Measurements from ENCODE around the gene EPB41.

The EPB41 gene

GRCh38 chr1:28887835-28888682, 26.3 kb upstream of the EPB41 start:
- H3K18ac ChIP-seq (ENCODE audit: low read length) = no peak overlapping the region
- H3K36me3 ChIP-seq (ENCODE audit: control insufficient read depth, insufficient read depth, low read length) = no peaks in the 10 kb centered on the region

GRCh38 chr1:28888915-28889314, 25.5 kb upstream of the EPB41 start:
- no CpG with 5 or more reads among the region's 7 CpGs for WGBS (ENCODE audit: extremely low coverage, insufficient coverage, low lambda C conversion rate)
- no peak overlapping the region for H3K4me2 ChIP-seq (ENCODE audit: low read length)
- no peaks in the 10 kb centered on the region for H3K27me3 ChIP-seq (ENCODE audit: insufficient read depth, low read length, poor library complexity)
- H4K8ac ChIP-seq (ENCODE audit: low read depth, low read length) = no peak overlapping the region
- H3K4me1 ChIP-seq (ENCODE audit: control insufficient read depth, low read depth, low read length) = peaks cover 9% of the 10 kb centered on the region
- no peak overlapping the region for H3K4me3 ChIP-seq (ENCODE audit: low read length)
- no peak overlapping the region for H3K4ac ChIP-seq (ENCODE audit: low read depth, low read length)
- H2BK120ac ChIP-seq (ENCODE audit: low read depth, low read length) = no peak overlapping the region
- no peak overlapping the region for H2AK5ac ChIP-seq (ENCODE audit: low read length)
- H3K9ac ChIP-seq (ENCODE audit: low read length) = no peak overlapping the region
- H3K36me3 ChIP-seq (ENCODE audit: control insufficient read depth, insufficient read depth, low read length) = no peaks in the 10 kb centered on the region
- no peak overlapping the region for H2BK15ac ChIP-seq (replicated peaks; ENCODE audit: low read depth)
- H3K79me1 ChIP-seq (ENCODE audit: low read length) = no peaks in the 10 kb centered on the region
- H3K23ac ChIP-seq (ENCODE audit: low read length) = no peak overlapping the region
- H3K18ac ChIP-seq (ENCODE audit: low read length) = no peak overlapping the region
- no peak overlapping the region for H3K56ac ChIP-seq (ENCODE audit: low read length)
- no peak overlapping the region for H2BK5ac ChIP-seq (ENCODE audit: low read length)
- H3K79me2 ChIP-seq (ENCODE audit: control insufficient read depth, insufficient read depth, low read length) = no peaks in the 10 kb centered on the region
- DNase-seq = no peak
- no peak overlapping the region for H3K27ac ChIP-seq (ENCODE audit: low read depth, low read length)
- no peak overlapping the region for H4K5ac ChIP-seq (ENCODE audit: low read length)

More at GRCh38 chr1:28887835-28888682, 26.3 kb upstream of the EPB41 start:
- no CpG with 5 or more reads among the region's 24 CpGs for WGBS (ENCODE audit: extremely low coverage, insufficient coverage, low lambda C conversion rate)
- Histone ChIP-seq H2BK120ac (ENCODE audit: low read depth, low read length) (no peak overlapping the region), H3K79me2 (ENCODE audit: control insufficient read depth, insufficient read depth, low read length) (no peaks in the 10 kb centered on the region), H3K4me3 (ENCODE audit: low read length) (peak overlapping the region; percentile 64), H4K5ac (ENCODE audit: low read length) (no peak overlapping the region), H3K4me1 (ENCODE audit: control insufficient read depth, low read depth, low read length) (peaks cover 13% of the 10 kb centered on the region), H3K4me2 (ENCODE audit: low read length) (peak overlapping the region; percentile 47), H3K27me3 (ENCODE audit: insufficient read depth, low read length, poor library complexity) (no peaks in the 10 kb centered on the region), H2BK15ac (replicated peaks; ENCODE audit: low read depth) (no peak overlapping the region), H3K79me1 (ENCODE audit: low read length) (no peaks in the 10 kb centered on the region), H3K23ac (ENCODE audit: low read length) (no peak overlapping the region), H3K9ac (ENCODE audit: low read length) (peak overlapping the region; percentile 62), H2BK5ac (ENCODE audit: low read length) (no peak overlapping the region), H2AK5ac (ENCODE audit: low read length) (no peak overlapping the region), H4K8ac (ENCODE audit: low read depth, low read length) (no peak overlapping the region), H3K4ac (ENCODE audit: low read depth, low read length) (no peak overlapping the region), H3K27ac (ENCODE audit: low read depth, low read length) (no peak overlapping the region), H3K56ac (ENCODE audit: low read length) (peak overlapping the region; percentile 75)
- peak; percentile 78 for DNase-seq

- no peaks in the 10 kb centered on the region for H3K27me3 ChIP-seq (ENCODE audit: insufficient read depth, low read length, poor library complexity)
- DNase-seq = no peak
- H3K23ac ChIP-seq (ENCODE audit: low read length) = no peak overlapping the region
- H3K79me1 ChIP-seq (ENCODE audit: low read length) = no peaks in the 10 kb centered on the region
- H3K36me3 ChIP-seq (ENCODE audit: control insufficient read depth, insufficient read depth, low read length) = no peaks in the 10 kb centered on the region
- no peak overlapping the region for H3K4me2 ChIP-seq (ENCODE audit: low read length)
- H2BK5ac ChIP-seq (ENCODE audit: low read length) = no peak overlapping the region
- no peak overlapping the region for H3K56ac ChIP-seq (ENCODE audit: low read length)
- H2BK120ac ChIP-seq (ENCODE audit: low read depth, low read length) = no peak overlapping the region
- H3K4me1 ChIP-seq (ENCODE audit: control insufficient read depth, low read depth, low read length) = peaks cover 9% of the 10 kb centered on the region
- no peak overlapping the region for H3K4me3 ChIP-seq (ENCODE audit: low read length)
- H3K4ac ChIP-seq (ENCODE audit: low read depth, low read length) = no peak overlapping the region
- no peak overlapping the region for H4K5ac ChIP-seq (ENCODE audit: low read length)
- no peak overlapping the region for H4K8ac ChIP-seq (ENCODE audit: low read depth, low read length)
- no peak overlapping the region for H2BK15ac ChIP-seq (replicated peaks; ENCODE audit: low read depth)
- no CpG with 5 or more reads among the region's 5 CpGs for WGBS (ENCODE audit: extremely low coverage, insufficient coverage, low lambda C conversion rate)
- no peak overlapping the region for H3K18ac ChIP-seq (ENCODE audit: low read length)
- H2AK5ac ChIP-seq (ENCODE audit: low read length) = no peak overlapping the region
- H3K27ac ChIP-seq (ENCODE audit: low read depth, low read length) = no peak overlapping the region
- H3K9ac ChIP-seq (ENCODE audit: low read length) = no peak overlapping the region
- no peaks in the 10 kb centered on the region for H3K79me2 ChIP-seq (ENCODE audit: control insufficient read depth, insufficient read depth, low read length)
Observed at GRCh38 chr1:28889357-28889756, 25.0 kb upstream of the EPB41 start.

- Histone ChIP-seq H3K9ac (ENCODE audit: low read length) (no peak overlapping the region), H3K18ac (ENCODE audit: low read length) (no peak overlapping the region), H3K36me3 (ENCODE audit: control insufficient read depth, insufficient read depth, low read length) (no peaks in the 10 kb centered on the region), H3K27me3 (ENCODE audit: insufficient read depth, low read length, poor library complexity) (no peaks in the 10 kb centered on the region), H3K4me1 (ENCODE audit: control insufficient read depth, low read depth, low read length) (peaks cover 3% of the 10 kb centered on the region), H2BK15ac (replicated peaks; ENCODE audit: low read depth) (no peak overlapping the region), H2AK5ac (ENCODE audit: low read length) (no peak overlapping the region), H4K8ac (ENCODE audit: low read depth, low read length) (no peak overlapping the region), H3K79me1 (ENCODE audit: low read length) (no peaks in the 10 kb centered on the region), H3K4me3 (ENCODE audit: low read length) (no peak overlapping the region), H2BK5ac (ENCODE audit: low read length) (no peak overlapping the region), H2BK120ac (ENCODE audit: low read depth, low read length) (no peak overlapping the region), H3K56ac (ENCODE audit: low read length) (no peak overlapping the region), H3K79me2 (ENCODE audit: control insufficient read depth, insufficient read depth, low read length) (no peaks in the 10 kb centered on the region), H3K27ac (ENCODE audit: low read depth, low read length) (no peak overlapping the region), H4K5ac (ENCODE audit: low read length) (no peak overlapping the region), H3K4me2 (ENCODE audit: low read length) (no peak overlapping the region), H3K4ac (ENCODE audit: low read depth, low read length) (no peak overlapping the region), H3K23ac (ENCODE audit: low read length) (no peak overlapping the region)
- no peak for DNase-seq
- WGBS (ENCODE audit: extremely low coverage, insufficient coverage, low lambda C conversion rate) = no CpG with 5 or more reads among the region's 8 CpGs
Observed at GRCh38 chr1:28890435-28890834, 23.9 kb upstream of the EPB41 start.

GRCh38 chr1:28890836-28891235, 23.5 kb upstream of the EPB41 start:
- Histone ChIP-seq H3K4ac (ENCODE audit: low read depth, low read length) (no peak overlapping the region), H3K79me2 (ENCODE audit: control insufficient read depth, insufficient read depth, low read length) (no peaks in the 10 kb centered on the region), H3K36me3 (ENCODE audit: control insufficient read depth, insufficient read depth, low read length) (no peaks in the 10 kb centered on the region), H3K4me3 (ENCODE audit: low read length) (no peak overlapping the region), H3K27ac (ENCODE audit: low read depth, low read length) (no peak overlapping the region), H2BK5ac (ENCODE audit: low read length) (no peak overlapping the region), H3K79me1 (ENCODE audit: low read length) (no peaks in the 10 kb centered on the region), H2AK5ac (ENCODE audit: low read length) (no peak overlapping the region), H3K27me3 (ENCODE audit: insufficient read depth, low read length, poor library complexity) (no peaks in the 10 kb centered on the region), H2BK120ac (ENCODE audit: low read depth, low read length) (no peak overlapping the region), H3K56ac (ENCODE audit: low read length) (no peak overlapping the region), H2BK15ac (replicated peaks; ENCODE audit: low read depth) (no peak overlapping the region), H4K8ac (ENCODE audit: low read depth, low read length) (no peak overlapping the region), H3K4me1 (ENCODE audit: control insufficient read depth, low read depth, low read length) (peaks cover 3% of the 10 kb centered on the region), H3K18ac (ENCODE audit: low read length) (no peak overlapping the region), H3K23ac (ENCODE audit: low read length) (no peak overlapping the region), H4K5ac (ENCODE audit: low read length) (no peak overlapping the region), H3K9ac (ENCODE audit: low read length) (no peak overlapping the region), H3K4me2 (ENCODE audit: low read length) (no peak overlapping the region)
- DNase-seq = no peak
- no CpG with 5 or more reads among the region's 2 CpGs for WGBS (ENCODE audit: extremely low coverage, insufficient coverage, low lambda C conversion rate)

- no peaks in the 10 kb centered on the region for H3K27me3 ChIP-seq (ENCODE audit: insufficient read depth, low read length, poor library complexity)
- DNase-seq = no peak
Observed at GRCh38 chr1:28891256-28891655, 23.1 kb upstream of the EPB41 start.

More at GRCh38 chr1:28891256-28891655, 23.1 kb upstream of the EPB41 start:
- H3K56ac ChIP-seq (ENCODE audit: low read length) = no peak overlapping the region
- no peak overlapping the region for H3K27ac ChIP-seq (ENCODE audit: low read depth, low read length)
- no peaks in the 10 kb centered on the region for H3K36me3 ChIP-seq (ENCODE audit: control insufficient read depth, insufficient read depth, low read length)
- H2AK5ac ChIP-seq (ENCODE audit: low read length) = no peak overlapping the region
- H3K4me2 ChIP-seq (ENCODE audit: low read length) = no peak overlapping the region
- no peak overlapping the region for H3K4ac ChIP-seq (ENCODE audit: low read depth, low read length)
- H3K23ac ChIP-seq (ENCODE audit: low read length) = no peak overlapping the region
- no peak overlapping the region for H3K9ac ChIP-seq (ENCODE audit: low read length)
- no peak overlapping the region for H3K18ac ChIP-seq (ENCODE audit: low read length)
- no peak overlapping the region for H3K4me3 ChIP-seq (ENCODE audit: low read length)
- no peaks in the 10 kb centered on the region for H3K79me1 ChIP-seq (ENCODE audit: low read length)
- H2BK5ac ChIP-seq (ENCODE audit: low read length) = no peak overlapping the region
- no CpG with 5 or more reads among the region's 2 CpGs for WGBS (ENCODE audit: extremely low coverage, insufficient coverage, low lambda C conversion rate)
- no peak overlapping the region for H2BK15ac ChIP-seq (replicated peaks; ENCODE audit: low read depth)
- H3K79me2 ChIP-seq (ENCODE audit: control insufficient read depth, insufficient read depth, low read length) = no peaks in the 10 kb centered on the region
- H2BK120ac ChIP-seq (ENCODE audit: low read depth, low read length) = no peak overlapping the region
- H4K5ac ChIP-seq (ENCODE audit: low read length) = no peak overlapping the region
- no peak overlapping the region for H4K8ac ChIP-seq (ENCODE audit: low read depth, low read length)
- H3K4me1 ChIP-seq (ENCODE audit: control insufficient read depth, low read depth, low read length) = peaks cover under 1% of the 10 kb centered on the region
